NCI-H2227 (cell line): ENCODE data around the gene SORBS1.
A peak's percentile ranks its signal among the peaks of the same experiment; 100 is the strongest.

ENCODE experiments used
- DNase-seq: peaks from one replicate; lab custom pipeline; 2025; ENCODE audit not compliant: unreplicated experiment; lab: John Stamatoyannopoulos, UW

Gene SORBS1

GRCh38 chr10:95414844-95415485 is 146.2 kb downstream of the SORBS1 start:
- no peak for DNase-seq

DNA sequence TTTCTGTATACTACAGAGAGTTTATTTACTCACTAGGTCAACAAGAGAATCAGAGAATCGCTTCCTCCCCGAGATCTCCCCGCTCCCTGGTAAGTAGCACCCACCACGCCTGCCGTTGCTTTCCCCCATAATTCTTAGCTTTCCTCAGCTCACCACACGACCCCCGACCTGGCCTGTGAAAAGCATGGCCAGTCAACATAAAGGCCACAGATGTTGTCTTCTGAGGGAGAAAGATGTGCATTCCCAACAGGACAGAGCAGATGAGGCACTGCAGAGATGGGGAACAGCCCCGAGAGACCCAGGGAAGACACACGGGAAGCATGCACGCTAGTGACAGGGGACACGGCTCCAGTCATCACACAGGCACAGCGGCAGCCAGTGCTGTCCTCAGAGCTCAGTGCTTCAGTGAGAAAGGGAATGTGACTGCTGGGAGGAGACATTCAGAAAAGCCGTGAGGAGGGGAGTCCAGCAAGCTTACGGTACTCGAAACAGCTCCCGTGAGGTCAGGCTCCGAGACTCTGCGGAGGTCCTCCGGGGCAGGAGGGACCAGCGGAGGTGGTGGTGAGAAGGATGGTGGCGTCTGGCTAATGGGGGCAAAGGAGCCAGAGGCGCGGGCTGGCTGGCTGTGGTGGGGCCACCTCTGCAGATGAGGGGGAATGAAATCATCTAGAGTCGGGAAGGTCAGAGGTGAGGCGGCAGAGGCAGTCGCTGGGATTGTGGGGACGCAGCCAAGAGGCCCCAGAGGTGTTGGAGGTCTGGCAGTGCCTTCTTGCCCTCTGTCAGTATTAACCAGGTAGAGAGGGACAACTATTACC is 146.9 kb downstream of the SORBS1 start:
- DNase-seq, result no peak

GRCh38 chr10:95413588-95413987 is 147.6 kb downstream of the SORBS1 start:
- no peak for DNase-seq

DNA sequence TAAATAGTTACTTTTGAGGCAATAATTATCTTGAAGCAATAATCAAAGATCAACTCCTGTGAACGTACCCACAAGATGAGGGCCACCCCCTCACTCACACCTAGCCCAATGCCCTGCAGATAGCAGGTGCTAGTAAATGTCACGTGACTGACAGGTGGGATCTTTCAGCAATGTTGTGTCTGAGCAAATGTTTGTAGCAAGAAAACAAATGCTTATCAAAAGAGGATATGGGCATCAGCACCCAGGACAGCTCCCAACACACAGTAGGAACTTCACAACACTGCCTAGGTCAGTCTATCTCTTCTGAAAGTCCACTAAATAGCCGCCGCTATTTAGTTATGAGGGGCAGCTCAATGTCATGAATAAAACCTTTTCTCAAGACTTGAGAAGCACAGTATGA is 149.5 kb downstream of the SORBS1 start:
- no peak for DNase-seq

- DNase-seq, result no peak
These were observed 151.9 kb downstream of the SORBS1 start for GRCh38 chr10:95408983-95409873.

DNA sequence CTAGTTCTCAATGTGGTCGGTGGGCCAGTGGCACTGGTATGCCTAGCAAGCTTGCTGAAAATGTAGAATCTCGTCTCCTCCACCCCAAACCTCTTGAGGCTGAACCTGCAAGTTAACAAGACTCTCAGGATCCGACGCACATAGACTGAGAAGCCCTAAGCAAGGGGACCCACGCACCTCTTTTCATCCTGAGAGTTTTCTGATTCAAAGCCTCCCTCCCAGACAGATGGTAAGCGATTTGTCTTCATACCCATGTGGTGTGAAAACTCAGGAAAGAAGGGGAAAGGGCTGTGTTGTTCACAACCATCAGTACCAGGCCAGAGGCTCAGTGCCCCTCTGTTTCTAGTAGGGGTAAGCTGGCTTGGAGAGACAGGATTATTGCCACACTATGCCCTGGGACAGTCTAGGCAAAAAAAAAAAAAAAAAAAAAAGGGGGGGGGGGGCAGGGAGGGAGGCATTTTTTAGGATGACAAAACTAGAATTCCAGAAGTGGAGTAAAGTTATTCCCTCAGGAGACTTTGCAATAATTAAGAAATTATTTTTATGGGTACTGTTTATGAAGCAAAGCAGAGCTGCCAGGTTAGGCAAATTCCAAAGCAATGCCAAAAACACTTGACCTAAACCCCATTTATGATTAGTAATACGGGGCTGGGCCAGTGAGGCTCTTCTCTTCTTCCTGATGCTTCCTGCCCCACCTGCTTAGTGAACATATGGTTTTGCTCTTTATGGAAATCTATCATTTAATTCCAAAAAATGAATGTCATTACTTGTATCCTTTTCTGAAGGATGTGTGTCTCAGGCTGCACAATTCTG is 152.8 kb downstream of the SORBS1 start:
- no peak for DNase-seq

- no peak for DNase-seq
These were observed 153.6 kb downstream of the SORBS1 start for GRCh38 chr10:95407546-95407945.

DNA sequence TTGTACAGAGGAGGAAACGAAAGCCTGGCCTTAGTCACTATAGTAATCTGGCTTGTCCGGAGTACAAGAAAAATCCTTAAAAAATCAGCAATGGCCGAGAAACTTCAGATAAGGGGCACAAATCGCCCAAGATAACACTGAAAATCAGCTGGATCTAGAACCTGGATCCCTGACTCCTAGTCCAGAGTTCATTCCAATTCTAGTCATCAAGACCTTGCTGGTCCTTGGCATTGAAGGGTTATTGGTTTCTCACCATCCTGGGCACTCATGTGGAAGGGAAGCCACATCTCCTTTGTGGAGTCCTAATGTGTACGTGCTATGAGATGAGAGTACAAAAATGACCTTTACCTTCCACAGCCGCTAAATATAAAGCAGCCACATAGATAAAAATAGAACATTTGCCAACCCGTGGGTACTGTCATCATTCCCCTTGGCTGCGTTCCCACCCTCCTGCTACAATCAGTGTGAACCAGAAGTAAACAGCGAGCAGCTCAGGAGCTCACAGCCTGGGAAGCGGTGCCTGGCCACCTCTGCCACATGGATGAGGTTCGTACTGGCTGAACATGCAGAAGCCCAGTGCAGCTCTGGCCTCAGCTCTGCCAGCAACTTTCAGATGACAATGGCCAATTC is 154.4 kb downstream of the SORBS1 start:
- DNase-seq, result peak; percentile 37

- DNase-seq, result no peak
These were observed 155.5 kb downstream of the SORBS1 start for GRCh38 chr10:95405655-95406054.

DNA sequence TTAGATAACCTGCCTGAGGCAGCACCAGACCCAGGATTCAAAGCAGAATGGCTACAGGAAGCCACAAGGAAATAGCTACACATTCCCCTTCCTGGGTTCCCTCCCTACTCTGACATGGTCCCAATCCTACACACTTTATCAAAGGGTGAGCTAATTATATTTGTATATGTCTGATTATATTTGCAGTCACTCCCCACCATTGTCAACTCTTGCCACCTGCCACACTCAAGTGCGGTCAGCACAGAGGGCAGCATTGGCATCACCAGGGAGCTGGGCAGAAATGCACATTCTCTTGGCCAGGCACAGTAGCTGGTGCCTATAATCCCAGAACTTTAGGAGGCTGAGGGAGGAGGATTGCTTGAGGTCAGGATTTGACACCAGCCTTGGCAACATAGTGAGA is 156.3 kb downstream of the SORBS1 start:
- no peak for DNase-seq

DNA sequence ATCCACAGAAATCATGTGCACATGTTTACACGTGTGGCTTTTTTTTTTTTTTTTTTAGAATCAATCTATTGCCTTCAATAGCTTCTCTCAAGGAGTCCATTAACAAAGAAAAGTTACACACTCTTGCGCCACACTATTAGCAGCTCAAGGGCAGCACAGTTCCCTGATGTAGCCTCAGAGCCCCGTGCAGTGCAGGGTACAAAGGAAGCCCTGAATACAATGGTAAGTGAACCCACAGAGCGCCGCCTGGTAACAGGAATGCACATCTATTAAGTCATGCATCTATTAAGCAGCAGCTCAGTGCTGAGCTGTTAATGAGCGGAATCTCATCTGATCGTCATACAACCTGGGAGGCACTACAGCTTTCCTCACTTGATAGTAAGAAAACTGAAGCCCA is 156.7 kb downstream of the SORBS1 start:
- DNase-seq, result no peak

DNA sequence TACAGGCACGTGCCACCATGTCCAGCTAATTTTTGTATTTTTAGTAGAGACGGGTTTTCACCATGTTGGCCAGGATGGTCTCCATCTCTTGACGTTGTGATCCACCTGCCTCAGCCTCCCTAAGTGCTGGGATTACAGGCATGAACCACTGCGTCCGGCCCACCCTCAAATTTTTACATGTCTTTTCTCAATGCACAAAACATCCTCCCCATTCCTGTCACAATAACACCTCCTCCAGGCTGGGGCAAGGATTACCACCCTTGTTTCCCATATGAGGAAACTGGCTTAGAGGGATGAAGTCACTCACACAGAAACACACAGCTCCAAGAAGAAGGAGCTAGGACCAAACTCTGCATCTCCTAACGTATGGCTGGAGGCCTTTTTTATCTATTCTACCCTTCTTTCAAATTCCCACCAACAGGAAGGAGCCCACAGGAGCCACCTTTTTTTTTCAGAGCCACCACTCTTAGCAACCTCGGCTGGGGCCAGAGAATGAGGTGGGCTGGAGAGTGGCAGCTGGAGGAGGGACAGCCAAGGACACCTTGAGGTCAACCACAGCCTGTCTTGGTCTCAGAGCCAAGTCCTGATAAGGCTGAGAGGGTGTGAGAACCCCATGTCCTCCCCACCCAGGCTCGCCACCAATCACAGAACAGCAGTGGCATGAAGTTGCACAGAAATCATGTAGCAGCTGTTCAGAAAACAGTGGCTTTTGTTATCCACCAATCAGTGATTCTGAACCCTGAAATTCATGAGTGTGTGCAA is 157.3 kb downstream of the SORBS1 start:
- DNase-seq, result no peak

GRCh38 chr10:95401704-95402469 is 159.3 kb downstream of the SORBS1 start:
- DNase-seq, result no peak

DNA sequence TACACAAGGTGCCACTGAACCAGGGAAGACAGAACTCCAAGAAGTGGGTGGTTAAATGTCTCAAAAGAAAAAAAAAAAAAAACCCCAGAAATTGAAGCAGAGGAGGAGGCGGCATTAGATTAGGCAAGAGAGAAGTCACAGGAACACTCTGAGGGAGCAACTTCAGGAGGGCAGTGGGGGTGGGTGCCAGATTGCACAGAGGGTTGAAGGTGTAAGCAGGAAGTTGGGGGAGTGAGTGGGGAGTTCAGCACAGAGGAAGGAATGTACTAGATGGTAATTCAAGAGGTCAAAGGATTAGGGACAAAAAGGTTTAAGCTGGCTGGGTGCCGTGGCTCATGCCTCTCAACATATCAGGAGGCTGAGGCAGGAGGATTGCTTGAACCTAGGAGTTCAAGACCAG is 160.4 kb downstream of the SORBS1 start:
- no peak for DNase-seq

DNA sequence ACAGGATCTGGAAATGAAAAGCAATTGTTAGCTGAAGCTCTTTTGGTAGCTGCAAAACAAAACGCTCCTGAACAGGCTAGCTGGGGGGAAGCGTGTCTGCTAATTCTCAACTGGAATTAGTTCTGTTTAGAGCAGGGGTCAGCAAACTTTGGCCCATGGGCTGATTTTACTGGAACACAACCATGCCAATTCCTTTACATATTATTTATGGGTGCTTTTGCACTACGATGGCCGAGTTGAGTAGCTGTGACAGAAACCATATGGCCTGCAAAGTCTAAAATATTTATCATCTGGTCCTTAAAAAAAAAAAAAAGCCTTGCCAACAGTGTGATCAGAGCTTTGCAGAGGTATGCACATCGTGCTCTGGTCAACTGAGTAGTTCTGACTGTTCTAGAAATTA is 162.0 kb downstream of the SORBS1 start:
- no peak for DNase-seq

DNA sequence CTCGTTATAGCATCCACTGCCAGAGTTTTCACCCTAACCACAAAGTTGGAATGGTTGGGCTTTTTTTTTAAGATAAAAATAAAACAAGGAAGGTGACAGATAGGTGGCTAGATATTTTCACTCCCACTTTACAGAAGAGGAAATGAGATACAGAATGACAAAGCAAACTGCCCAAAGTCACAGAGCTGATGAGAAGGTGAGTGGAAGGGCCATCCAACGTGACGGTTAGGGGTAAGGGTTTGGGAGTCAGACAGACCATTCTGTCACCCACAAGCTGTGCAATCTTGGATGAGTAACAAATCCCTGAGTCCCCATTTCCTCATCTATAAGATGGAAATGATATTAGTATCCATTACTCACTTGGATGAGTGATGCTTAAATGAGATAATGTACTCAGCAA is 163.4 kb downstream of the SORBS1 start:
- no peak for DNase-seq

GRCh38 chr10:95395947-95396449 is 165.2 kb downstream of the SORBS1 start:
- DNase-seq, result no peak

DNA sequence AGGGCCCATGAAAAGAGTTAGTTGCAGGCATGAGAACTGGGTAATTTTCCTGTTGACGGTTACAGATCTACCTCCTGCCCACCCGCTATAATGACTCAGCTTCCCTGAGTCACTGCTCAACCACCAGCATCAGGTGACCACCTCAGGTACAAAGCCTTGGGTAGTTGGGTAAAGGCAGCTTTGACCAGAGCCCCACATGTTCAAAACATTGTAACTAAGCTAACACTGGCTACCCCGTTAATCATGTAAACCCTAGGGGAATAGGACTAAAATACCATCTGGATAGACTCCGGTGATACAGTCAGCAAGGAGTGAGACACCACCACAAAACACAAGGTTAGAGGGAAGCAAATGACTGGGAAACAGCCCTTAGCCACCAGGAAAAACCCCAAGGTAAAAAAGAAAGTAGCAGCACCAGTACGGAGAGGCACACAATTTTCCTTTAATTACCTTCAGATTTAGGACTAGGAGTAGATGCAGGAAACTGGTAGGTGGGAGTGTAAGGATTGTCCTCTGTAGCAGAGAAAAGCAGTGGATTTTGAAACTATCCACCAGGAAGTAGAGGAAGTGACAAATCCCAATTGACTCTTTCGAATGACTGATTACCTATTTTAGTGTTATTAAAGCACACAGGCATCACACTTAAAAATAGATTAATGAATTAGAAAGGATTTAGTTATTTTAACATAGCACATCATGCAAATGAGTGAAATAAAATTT is 166.8 kb downstream of the SORBS1 start:
- DNase-seq, result no peak
